ENCODE measurements around the gene RHBDF1.

- TF ChIP-seq CREB1 (IDR thresholded peaks at IDR 0.05; ENCODE audit: low read depth) (no peak), REST (IDR thresholded peaks at IDR 0.05; ENCODE audit: low read depth) (no peak), RAD21 (IDR thresholded peaks at IDR 0.05; ENCODE audit: low read depth) (no peak), CEBPB (IDR thresholded peaks at IDR 0.05) (no peak), EGR1 (IDR thresholded peaks at IDR 0.05) (no peak), ZBTB7A (IDR thresholded peaks at IDR 0.05; ENCODE audit: low read depth) (no peak), EP300 (IDR thresholded peaks at IDR 0.05; ENCODE audit: borderline replicate concordance) (no peak), FOXM1 (IDR thresholded peaks at IDR 0.05; ENCODE audit: borderline replicate concordance, low read depth) (no peak), TEAD4 (IDR thresholded peaks at IDR 0.05) (no peak), TAF1 (IDR thresholded peaks at IDR 0.05; ENCODE audit: low read depth) (no peak), USF1 (IDR thresholded peaks at IDR 0.05) (no peak), YY1 (IDR thresholded peaks at IDR 0.05; ENCODE audit: low read depth) (no peak), TCF12 (IDR thresholded peaks at IDR 0.05; ENCODE audit: low read depth) (no peak), MAX (IDR thresholded peaks at IDR 0.05) (no peak)
Observed at GRCh38 chr16:119835-120491, 47.5 kb upstream of the RHBDF1 start.
